GM19468 (cell line): ENCODE measurements around the gene PTCD3.

Experiments used
- ATAC-seq: cut with Tn5 transposase; IDR thresholded peaks from one replicate; pipeline ENCODE4 v1.9.1; 2021; ENCODE audit warnings: mild to moderate bottlenecking, moderate library complexity, moderate number of reproducible peaks; ENCODE audit not compliant: unreplicated experiment; ENCODE audit errors: extremely low read depth

Gene PTCD3

GRCh38 chr2:86140969-86141392, 34.9 kb downstream of the PTCD3 start:
- ATAC-seq, result no peak

GRCh38 chr2:86142436-86143257, 36.6 kb downstream of the PTCD3 start:
- ATAC-seq, result no peak

- ATAC-seq, result no peak
Measured at GRCh38 chr2:86143307-86143706, 37.3 kb downstream of the PTCD3 start.

- no peak for ATAC-seq
Measured at GRCh38 chr2:86143926-86144685, 38.1 kb downstream of the PTCD3 start.

- no peak for ATAC-seq
Measured at GRCh38 chr2:86147793-86148192, 41.8 kb downstream of the PTCD3 start.

- ATAC-seq, result no peak
Measured at GRCh38 chr2:86150502-86150901, 44.5 kb downstream of the PTCD3 start.

GRCh38 chr2:86157009-86157556, 51.0 kb downstream of the PTCD3 start:
- ATAC-seq, result no peak

- no peak for ATAC-seq
Measured at GRCh38 chr2:86158286-86158685, 52.3 kb downstream of the PTCD3 start.

GRCh38 chr2:86160156-86160952, 54.3 kb downstream of the PTCD3 start:
- ATAC-seq, result no peak

GRCh38 chr2:86170449-86170848, 64.4 kb downstream of the PTCD3 start:
- no peak for ATAC-seq

- no peak for ATAC-seq
Measured at GRCh38 chr2:86171295-86171694, 65.3 kb downstream of the PTCD3 start.

GRCh38 chr2:86172610-86173009, 66.6 kb downstream of the PTCD3 start:
- no peak for ATAC-seq

GRCh38 chr2:86174445-86174844, 68.4 kb downstream of the PTCD3 start:
- ATAC-seq, result no peak

- ATAC-seq, result no peak
Measured at GRCh38 chr2:86175828-86176227, 69.8 kb downstream of the PTCD3 start.

GRCh38 chr2:86176597-86176996, 70.6 kb downstream of the PTCD3 start:
- no peak for ATAC-seq

- no peak for ATAC-seq
Measured at GRCh38 chr2:86185517-86186212, 79.6 kb downstream of the PTCD3 start.

GRCh38 chr2:86186431-86186830, 80.4 kb downstream of the PTCD3 start:
- no peak for ATAC-seq

GRCh38 chr2:86189782-86190416, 83.9 kb downstream of the PTCD3 start:
- ATAC-seq, result no peak
